Measurements from ENCODE around the gene RALGPS1. TPM values are rescaled to one million over a fixed set of nuclear protein-coding genes. Genes with fewer than 3 reads are reported as not detected.

RALGPS1 gene
- polyA plus RNA-seq, 1 of the 3 experiments (the other 2 are of a cell fraction), result 3.9 TPM

DNA sequence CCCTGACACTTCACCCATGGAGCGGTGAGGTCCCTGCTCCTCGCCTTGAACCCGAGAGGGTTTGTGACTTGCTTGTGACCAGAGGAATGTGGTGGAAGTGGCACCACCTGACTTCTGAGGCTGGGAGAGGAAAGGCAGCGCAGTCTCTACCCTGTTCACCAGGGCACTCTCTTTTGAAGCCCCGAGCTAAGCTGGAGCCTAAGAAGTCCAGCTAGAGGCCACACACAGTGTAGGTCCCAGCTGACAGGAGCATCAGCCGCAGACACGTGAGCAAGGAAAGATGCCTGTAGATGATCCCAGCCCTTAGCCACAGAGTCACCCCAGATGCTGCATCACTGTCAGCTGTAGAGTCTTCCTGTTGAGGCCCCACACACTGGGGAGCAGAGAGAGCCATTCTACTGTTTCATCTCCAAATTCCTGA, 209.5 kb downstream of the RALGPS1 start:
- Histone ChIP-seq H3K4me1 (ENCODE audit: control insufficient read depth in 1 of 2, insufficient read depth in 2 of 2, low read depth in 1 of 2, low read length in 1 of 2) (peaks cover 12 to 36% of the 10 kb centered on the region in 2 experiments; a peak in 2 of 4 replicates), H3K4me2 (no peak overlapping the region), H3F3A (replicated peaks; ENCODE audit: insufficient read depth) (no peaks in the 10 kb centered on the region), H3K9me2 (no peaks in the 10 kb centered on the region), H3K9me3 (no peaks in the 10 kb centered on the region), H3K4me3 (ENCODE audit: low read depth in 2 of 2, low read length in 1 of 2) (no peak overlapping the region), H3K79me2 (ENCODE audit: insufficient read depth) (peaks cover 13% of the 10 kb centered on the region; the same call in 1 of the 2 replicates), H3K36me3 (replicated peaks in 1 of 2; ENCODE audit: control insufficient read depth in 1 of 2, insufficient read depth in 2 of 2, low read length in 1 of 2) (no peaks in the 10 kb centered on the region), H2AFZ (ENCODE audit: low read depth) (no peak overlapping the region), H3K27me3 (ENCODE audit: insufficient read depth) (no peaks in the 10 kb centered on the region), H3K9ac (no peak overlapping the region), H3K27ac (ENCODE audit: low read depth in 2 of 2, low read length in 1 of 2) (no peak overlapping the region), H4K20me1 (ENCODE audit: insufficient read depth) (no peaks in the 10 kb centered on the region)
- no peak for DNase-seq
- ChIA-PET CTCF (interaction anchor here (0.7 to 2.0 kb wide), 3 partner anchors 75 to 183 kb away, joined by 3 to 6 read pairs (median 4); no protein-coding TSS in a partner anchor), POLR2A (no interaction called here)
- 100% methylated on average over 4 of the region's 7 CpGs for WGBS (ENCODE audit: low lambda C conversion rate)
- no peak for TF ChIP-seq TEAD4 (IDR thresholded peaks at IDR 0.05; ENCODE audit: borderline replicate concordance, insufficient read depth)
- TF ChIP-seq FOXM1 (IDR thresholded peaks at IDR 0.05; ENCODE audit: low read depth), result no peak
- TF ChIP-seq FOSL2 (IDR thresholded peaks at IDR 0.05; ENCODE audit: borderline replicate concordance, low read depth), result no peak
- TF ChIP-seq POLR2AphosphoS5 (IDR thresholded peaks at IDR 0.05; ENCODE audit: low read depth, low read length), result no peak
- TF ChIP-seq RCOR1 (IDR thresholded peaks at IDR 0.05; ENCODE audit: low read length), result no peak
- TF ChIP-seq TAF1 (IDR thresholded peaks at IDR 0.05; ENCODE audit: borderline replicate concordance, low read depth, low read length), result no peak
- TF ChIP-seq MEF2A (IDR thresholded peaks at IDR 0.05; ENCODE audit: borderline replicate concordance, low read depth), result no peak
- TF ChIP-seq RFX5 (IDR thresholded peaks at IDR 0.05; ENCODE audit: low read length), result no peak
- TF ChIP-seq, protein P1, sequence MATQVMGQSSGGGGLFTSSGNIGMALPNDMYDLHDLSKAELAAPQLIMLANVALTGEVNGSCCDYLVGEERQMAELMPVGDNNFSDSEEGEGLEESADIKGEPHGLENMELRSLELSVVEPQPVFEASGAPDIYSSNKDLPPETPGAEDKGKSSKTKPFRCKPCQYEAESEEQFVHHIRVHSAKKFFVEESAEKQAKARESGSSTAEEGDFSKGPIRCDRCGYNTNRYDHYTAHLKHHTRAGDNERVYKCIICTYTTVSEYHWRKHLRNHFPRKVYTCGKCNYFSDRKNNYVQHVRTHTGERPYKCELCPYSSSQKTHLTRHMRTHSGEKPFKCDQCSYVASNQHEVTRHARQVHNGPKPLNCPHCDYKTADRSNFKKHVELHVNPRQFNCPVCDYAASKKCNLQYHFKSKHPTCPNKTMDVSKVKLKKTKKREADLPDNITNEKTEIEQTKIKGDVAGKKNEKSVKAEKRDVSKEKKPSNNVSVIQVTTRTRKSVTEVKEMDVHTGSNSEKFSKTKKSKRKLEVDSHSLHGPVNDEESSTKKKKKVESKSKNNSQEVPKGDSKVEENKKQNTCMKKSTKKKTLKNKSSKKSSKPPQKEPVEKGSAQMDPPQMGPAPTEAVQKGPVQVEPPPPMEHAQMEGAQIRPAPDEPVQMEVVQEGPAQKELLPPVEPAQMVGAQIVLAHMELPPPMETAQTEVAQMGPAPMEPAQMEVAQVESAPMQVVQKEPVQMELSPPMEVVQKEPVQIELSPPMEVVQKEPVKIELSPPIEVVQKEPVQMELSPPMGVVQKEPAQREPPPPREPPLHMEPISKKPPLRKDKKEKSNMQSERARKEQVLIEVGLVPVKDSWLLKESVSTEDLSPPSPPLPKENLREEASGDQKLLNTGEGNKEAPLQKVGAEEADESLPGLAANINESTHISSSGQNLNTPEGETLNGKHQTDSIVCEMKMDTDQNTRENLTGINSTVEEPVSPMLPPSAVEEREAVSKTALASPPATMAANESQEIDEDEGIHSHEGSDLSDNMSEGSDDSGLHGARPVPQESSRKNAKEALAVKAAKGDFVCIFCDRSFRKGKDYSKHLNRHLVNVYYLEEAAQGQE (IDR thresholded peaks at IDR 0.05; ENCODE audit: low read depth, low read length), result no peak
- TF ChIP-seq GABPA (IDR thresholded peaks at IDR 0.05; ENCODE audit: low read depth), result no peak
- no peak for TF ChIP-seq USF2 (IDR thresholded peaks at IDR 0.05; ENCODE audit: borderline replicate concordance, low read depth, low read length)
- no peak for TF ChIP-seq EZH2phosphoT487 (IDR thresholded peaks at IDR 0.05; ENCODE audit: borderline replicate concordance, low read depth)
- TF ChIP-seq, protein P2, sequence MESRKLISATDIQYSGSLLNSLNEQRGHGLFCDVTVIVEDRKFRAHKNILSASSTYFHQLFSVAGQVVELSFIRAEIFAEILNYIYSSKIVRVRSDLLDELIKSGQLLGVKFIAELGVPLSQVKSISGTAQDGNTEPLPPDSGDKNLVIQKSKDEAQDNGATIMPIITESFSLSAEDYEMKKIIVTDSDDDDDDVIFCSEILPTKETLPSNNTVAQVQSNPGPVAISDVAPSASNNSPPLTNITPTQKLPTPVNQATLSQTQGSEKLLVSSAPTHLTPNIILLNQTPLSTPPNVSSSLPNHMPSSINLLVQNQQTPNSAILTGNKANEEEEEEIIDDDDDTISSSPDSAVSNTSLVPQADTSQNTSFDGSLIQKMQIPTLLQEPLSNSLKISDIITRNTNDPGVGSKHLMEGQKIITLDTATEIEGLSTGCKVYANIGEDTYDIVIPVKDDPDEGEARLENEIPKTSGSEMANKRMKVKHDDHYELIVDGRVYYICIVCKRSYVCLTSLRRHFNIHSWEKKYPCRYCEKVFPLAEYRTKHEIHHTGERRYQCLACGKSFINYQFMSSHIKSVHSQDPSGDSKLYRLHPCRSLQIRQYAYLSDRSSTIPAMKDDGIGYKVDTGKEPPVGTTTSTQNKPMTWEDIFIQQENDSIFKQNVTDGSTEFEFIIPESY (IDR thresholded peaks at IDR 0.05; ENCODE audit: borderline replicate concordance, low read depth), result no peak
- TF ChIP-seq RAD21 (IDR thresholded peaks at IDR 0.05; ENCODE audit: low read length), result no peak
- no peak for TF ChIP-seq CHD2 (IDR thresholded peaks at IDR 0.05; ENCODE audit: low read length, partially characterized antibody)
- TF ChIP-seq, protein P3, sequence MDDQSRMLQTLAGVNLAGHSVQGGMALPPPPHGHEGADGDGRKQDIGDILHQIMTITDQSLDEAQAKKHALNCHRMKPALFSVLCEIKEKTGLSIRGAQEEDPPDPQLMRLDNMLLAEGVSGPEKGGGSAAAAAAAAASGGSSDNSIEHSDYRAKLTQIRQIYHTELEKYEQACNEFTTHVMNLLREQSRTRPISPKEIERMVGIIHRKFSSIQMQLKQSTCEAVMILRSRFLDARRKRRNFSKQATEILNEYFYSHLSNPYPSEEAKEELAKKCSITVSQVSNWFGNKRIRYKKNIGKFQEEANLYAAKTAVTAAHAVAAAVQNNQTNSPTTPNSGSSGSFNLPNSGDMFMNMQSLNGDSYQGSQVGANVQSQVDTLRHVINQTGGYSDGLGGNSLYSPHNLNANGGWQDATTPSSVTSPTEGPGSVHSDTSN (IDR thresholded peaks at IDR 0.05), result no peak
- TF ChIP-seq GATA2 (CRISPR knock-in tag; IDR thresholded peaks at IDR 0.05), result no peak
